SU-DHL-6 (cell line): ENCODE data around the gene CRTC2.

Source experiments
- CTCF ChIP-seq: fragments of 200-600 bp; sonication (generic); IDR thresholded peaks from one replicate; pipeline ENCODE4 v1.5.1; 2017; ENCODE audit warnings: antibody characterized with exemption, mild to moderate bottlenecking, low read length, moderate library complexity; ENCODE audit not compliant: insufficient read depth, poor library complexity, severe bottlenecking
- EZH2phosphoT487 ChIP-seq: fragments of 200-600 bp; sonication (generic), shearing (Covaris generic); conservative IDR thresholded peaks from 2 replicates; pipeline ENCODE4 v1.6.1; 2018; ENCODE audit warnings: mild to moderate bottlenecking, antibody characterized with exemption, low read length, moderate library complexity, mixed read lengths

- no peak for TF ChIP-seq CTCF
- no peak for TF ChIP-seq EZH2phosphoT487
These were observed 36.8 kb upstream of the CRTC2 start for GRCh38 chr1:153995202-153995601.
